GM21619 (cell line): Measurements from ENCODE around the gene TIMM22.
"Not testable (repeated sequence)": the region's sequence is repeated elsewhere in the genome, so short reads cannot be mapped to it uniquely, and the experiment has no call there.

Experiments
- ATAC-seq: cut with Tn5 transposase; IDR thresholded peaks from one replicate; pipeline ENCODE4 v1.9.1; 2021; ENCODE audit not compliant: unreplicated experiment

The TIMM22 gene

DNA sequence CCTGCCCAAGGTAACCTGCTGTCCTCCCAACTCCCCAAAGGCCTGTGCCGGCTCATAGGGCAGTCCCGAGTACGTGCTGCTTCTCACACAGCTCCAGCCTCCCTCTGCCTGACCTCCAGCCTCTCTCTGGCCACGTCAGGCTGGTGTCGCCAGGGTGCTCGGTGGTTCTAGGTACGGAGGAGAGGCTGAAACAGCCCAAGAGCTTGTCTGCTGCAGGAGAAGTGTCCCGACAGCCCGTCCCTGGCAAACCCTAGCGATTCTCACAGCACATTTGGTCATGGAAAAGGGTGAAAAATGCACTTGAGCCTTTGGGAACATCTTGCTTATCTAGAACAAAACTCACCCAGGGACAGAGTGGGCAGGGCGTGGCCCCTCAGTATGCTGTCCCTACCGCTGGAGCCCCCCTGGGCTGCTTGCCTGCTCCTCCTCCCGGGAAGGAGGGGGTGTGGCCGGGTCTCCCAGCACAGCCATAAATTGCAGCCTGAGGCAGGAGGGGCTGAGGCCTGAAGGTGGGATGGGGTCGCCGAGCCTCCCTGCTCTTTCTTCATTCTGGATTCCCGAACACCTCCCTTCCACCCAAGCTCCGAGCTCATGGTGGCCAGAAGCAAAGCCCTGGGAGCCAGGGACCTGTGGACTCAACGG is 40.4 kb downstream of the TIMM22 start:
- no peak for ATAC-seq

- no peak for ATAC-seq
Observed at GRCh38 chr17:1038459-1039122, 41.7 kb downstream of the TIMM22 start.

- no peak for ATAC-seq
Observed at GRCh38 chr17:1039123-1039507, 42.2 kb downstream of the TIMM22 start.

DNA sequence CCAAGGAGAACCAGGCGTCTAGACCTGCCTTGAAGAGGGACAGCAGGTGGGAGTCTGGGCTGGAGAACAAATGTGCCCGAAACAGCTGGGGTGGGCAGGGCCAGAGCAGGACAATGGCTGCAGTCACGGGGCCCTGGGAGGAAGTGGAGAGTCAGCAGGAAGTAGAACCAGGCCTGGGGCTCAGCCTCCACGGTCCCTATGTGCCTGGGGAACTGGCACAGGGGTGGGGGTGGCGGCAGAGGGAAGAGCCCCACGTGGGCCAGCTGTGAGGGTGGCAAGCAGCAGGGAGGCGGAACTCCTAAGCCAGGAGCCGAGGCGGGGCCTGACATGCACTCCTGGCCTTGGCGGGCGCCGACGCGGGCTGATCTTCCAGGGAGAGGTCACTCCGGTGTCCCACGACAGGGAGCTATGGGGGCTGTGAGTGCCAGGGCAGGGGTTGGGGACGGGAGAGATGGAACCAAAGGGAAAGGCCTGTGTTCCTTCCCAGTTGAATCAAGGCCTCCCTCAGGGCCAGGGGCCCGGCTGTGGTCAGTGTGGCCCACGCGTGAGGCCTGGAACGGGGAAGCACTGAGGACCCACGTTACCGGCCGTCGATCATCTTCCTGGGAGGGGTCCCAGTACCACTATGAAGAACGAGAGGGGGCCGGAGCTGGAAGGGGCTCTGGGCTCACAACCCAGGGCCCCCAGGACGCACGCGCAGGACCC is 42.7 kb downstream of the TIMM22 start:
- ATAC-seq: no peak

DNA sequence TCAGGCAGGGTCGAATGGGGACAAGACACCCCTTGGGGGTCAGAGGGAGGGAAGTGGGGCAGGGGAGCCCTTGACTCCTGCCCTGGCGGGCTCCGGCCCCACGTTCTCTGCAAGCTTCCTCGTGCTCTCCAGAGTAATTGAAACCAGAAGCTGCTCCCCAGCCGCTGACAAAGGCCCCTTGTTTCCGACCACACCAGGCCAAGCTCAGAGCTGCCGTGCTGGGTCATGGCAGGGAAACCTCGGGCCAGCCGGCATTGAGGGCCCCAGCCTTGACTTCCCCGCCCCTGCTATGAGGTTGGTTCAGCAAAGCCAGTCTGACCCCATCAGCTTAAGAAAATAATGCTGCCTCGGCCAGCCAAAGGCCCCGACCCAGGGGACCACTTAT is 43.3 kb downstream of the TIMM22 start:
- no peak for ATAC-seq

DNA sequence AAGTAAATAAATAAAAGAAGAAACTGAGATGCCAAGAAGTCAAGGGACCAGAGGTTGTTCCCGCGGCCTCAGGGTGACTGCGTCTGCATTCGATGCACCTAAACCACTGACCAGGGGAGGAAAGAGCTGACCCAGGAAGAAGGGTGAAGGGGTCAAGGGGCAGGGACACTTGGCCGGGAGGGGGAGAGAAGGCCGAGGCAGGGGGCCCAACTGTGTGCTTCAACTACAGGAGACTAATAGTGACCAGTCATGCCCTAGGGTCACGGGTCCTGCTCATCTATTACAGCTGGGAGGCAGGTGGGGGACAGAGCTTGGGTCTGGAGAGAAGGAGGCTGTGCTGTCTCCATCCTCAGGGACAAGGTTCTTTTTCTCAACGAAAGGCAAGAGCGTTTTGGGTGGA is 44.8 kb downstream of the TIMM22 start:
- no peak for ATAC-seq

DNA sequence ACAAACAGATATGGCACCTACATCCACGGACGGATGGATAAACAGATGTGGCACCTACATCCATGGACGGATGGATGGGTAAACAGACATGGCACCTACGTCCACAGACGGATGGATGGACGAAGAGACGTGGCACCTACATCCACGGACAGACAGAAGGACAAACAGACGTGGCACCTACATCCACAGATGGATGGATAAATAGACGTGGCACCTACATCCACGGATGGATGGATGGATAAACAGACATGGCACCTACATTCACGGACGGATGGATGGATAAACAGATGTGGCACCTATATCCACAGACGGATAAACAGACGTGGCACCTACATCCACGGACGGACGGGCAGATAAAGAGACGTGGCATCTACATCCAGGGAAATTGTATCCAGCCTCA is 45.6 kb downstream of the TIMM22 start:
- ATAC-seq: no peak

- ATAC-seq: no peak
Observed at GRCh38 chr17:1043601-1044251, 46.8 kb downstream of the TIMM22 start.

- not testable (repeated sequence) for ATAC-seq
Observed at GRCh38 chr17:1044387-1045009, 47.6 kb downstream of the TIMM22 start.

- no peak for ATAC-seq
Observed at GRCh38 chr17:1045456-1045855, 48.5 kb downstream of the TIMM22 start.

GRCh38 chr17:1047177-1047878 is 50.4 kb downstream of the TIMM22 start:
- no peak for ATAC-seq

- ATAC-seq: no peak
Observed at GRCh38 chr17:1047879-1048470, 51.0 kb downstream of the TIMM22 start.

- ATAC-seq: not testable (repeated sequence)
Observed at GRCh38 chr17:1048516-1049115, 51.7 kb downstream of the TIMM22 start.

GRCh38 chr17:1049446-1050225 is 52.7 kb downstream of the TIMM22 start:
- no peak for ATAC-seq

GRCh38 chr17:1050246-1050995 is 53.5 kb downstream of the TIMM22 start:
- ATAC-seq: no peak

DNA sequence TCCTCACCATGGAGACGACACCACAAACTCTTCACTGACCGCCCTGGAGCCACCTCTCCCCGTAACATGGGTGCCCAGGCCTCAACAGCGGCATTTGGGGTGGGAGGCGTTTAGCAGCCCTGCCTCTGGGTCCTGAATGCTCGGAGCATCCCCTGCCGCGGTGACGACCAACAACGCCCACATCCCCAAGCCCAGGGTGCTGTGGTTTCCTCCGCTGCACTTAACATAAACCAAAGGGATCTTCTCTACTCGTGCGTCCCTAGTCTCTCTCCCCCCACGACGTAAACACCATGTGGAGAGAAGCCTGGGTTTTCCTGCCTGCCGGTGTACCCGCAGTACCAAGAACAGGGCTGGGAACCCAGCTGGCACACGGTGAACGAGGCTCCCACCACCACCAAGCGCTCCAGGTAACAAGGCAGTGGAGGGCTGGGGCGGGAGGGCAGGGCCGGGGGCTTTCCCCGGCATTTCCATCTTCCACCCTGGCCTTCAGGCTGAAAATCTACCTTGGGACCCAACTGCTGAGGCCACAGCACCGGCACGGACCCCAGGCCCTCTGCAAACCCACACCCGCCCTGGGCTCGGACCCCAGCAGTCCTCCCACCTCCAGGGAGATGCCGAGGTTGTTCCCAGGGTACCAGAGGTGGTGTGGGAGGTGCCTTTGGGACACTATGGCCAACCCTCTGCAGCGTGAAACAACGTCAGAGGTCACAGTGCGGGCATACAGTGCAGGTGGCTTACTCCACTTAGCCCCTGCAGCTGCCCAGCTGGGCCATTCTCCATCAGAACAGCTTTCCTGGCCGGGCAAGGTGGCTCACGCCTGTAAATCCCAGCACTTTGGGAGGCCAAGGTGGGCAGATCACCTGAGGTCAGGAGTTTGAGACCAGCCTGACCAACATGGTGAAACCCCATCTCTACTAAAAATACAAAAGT is 54.3 kb downstream of the TIMM22 start:
- no peak for ATAC-seq
